HCT116 (cell line): ENCODE results near the gene ATF5. TPM values are rescaled to one million over a fixed set of nuclear protein-coding genes. Genes with fewer than 3 reads are reported as not detected.

Experiments used
- ATAC-seq: fragments of 200-7000 bp; cut with Tn5 transposase; 2 replicates; pipeline ENCODE4 v1.9.1; 2020; ENCODE audit warnings: mild to moderate bottlenecking, moderate library complexity
- BruUV-seq: library from RNA; stranded (reverse); fragments of 400-500 nt; replicated peaks from 2 replicates; lab custom pipeline; 2021; lab: Mats Ljungman, UMichigan
- CTCF ChIA-PET: fragments of 300-600 bp; sonication (Branson Sonifier 250); formaldehyde crosslinking; loops from one replicate; lab custom pipeline; 2021; ENCODE audit warnings: antibody characterized with exemption; lab: Charles Lee
- POLR2A ChIA-PET: fragments of 300-600, 350-600 bp; sonication (Branson Sonifier 250); formaldehyde crosslinking; loops from one replicate; lab custom pipeline; 2021; ENCODE audit warnings: antibody characterized with exemption; lab: Charles Lee
- RAD21 ChIA-PET, 2 experiments: fragments of 300-600 bp; sonication (Branson Sonifier 250); formaldehyde crosslinking; loops; one replicate each; lab custom pipeline; 2023; ENCODE audit warnings: low total read pairs in 2 of 2; ENCODE audit not compliant: uncharacterized antibody in 2 of 2, unreplicated experiment in 2 of 2, low non-redundant PET in 1 of 2; lab: Charles Lee
- DNase-seq: peaks from one replicate; pipeline ENCODE4 v3.0.0-alpha.2; 2010; ENCODE audit warnings: low read depth, low spot score
- H2AFZ ChIP-seq: fragments of 200-600 bp; shearing (Covaris generic), sonication (generic); 2 replicates; pipeline ENCODE4 v1.6.1; 2017; ENCODE audit warnings: low read depth, mixed run types, mixed read lengths, antibody characterized with exemption, low read length; ENCODE audit not compliant: poor library complexity, severe bottlenecking
- H3K27ac ChIP-seq: 2 replicates; pipeline ENCODE4 v1.5.1; 2012; ENCODE audit warnings: low read depth, low read length
- H3K27me3 ChIP-seq: fragments of 200-600 bp; sonication (generic); 2 replicates; pipeline ENCODE4 v1.6.1; 2016; ENCODE audit warnings: mixed run types, low read length, mixed read lengths; ENCODE audit not compliant: insufficient read depth
- H3K36me3 ChIP-seq, 2 experiments: fragments of 200-500 bp in 1 of 2; fragments of 200-600 bp in 1 of 2; sonication (Bioruptor generic) in 1 of 2; sonication (generic) in 1 of 2; 2 replicates each; pipeline versions ENCODE4 v1.5.1 to v1.6.1; 2014 to 2016; ENCODE audit warnings: low read length in 2 of 2, inconsistent platforms in 1 of 2, mixed read lengths in 1 of 2, mixed run types in 1 of 2; ENCODE audit not compliant: insufficient read depth in 2 of 2, control insufficient read depth in 1 of 2
- H3K4me1 ChIP-seq, 2 experiments: fragments of 200-600 bp in 1 of 2; sonication (generic) in 1 of 2; 2 replicates each; pipeline versions ENCODE4 v1.5.1 to v1.6.1; 2012 to 2017; ENCODE audit warnings: low read length in 2 of 2, inconsistent platforms in 1 of 2, mild to moderate bottlenecking in 1 of 2, mixed read lengths in 1 of 2, mixed run types in 1 of 2, moderate library complexity in 1 of 2; ENCODE audit not compliant: insufficient read depth in 2 of 2, control insufficient read depth in 1 of 2
- H3K4me2 ChIP-seq: fragments of 200-600 bp; sonication (generic); 2 replicates; pipeline ENCODE4 v1.6.1; 2017; ENCODE audit warnings: mixed run types, low read length, mixed read lengths
- H3K4me3 ChIP-seq, 2 experiments: fragments of 200-600 bp in 1 of 2; sonication (generic) in 1 of 2; replicated peaks in 1 of 2; 2 replicates each; pipeline ENCODE4 v1.5.1; 2011 to 2016; ENCODE audit warnings: low read length in 2 of 2, control low read depth in 1 of 2, low read depth in 1 of 2, mild to moderate bottlenecking in 1 of 2, mixed read lengths in 1 of 2, mixed run types in 1 of 2
- H3K79me2 ChIP-seq: fragments of 200-600 bp; sonication (generic); 2 replicates; pipeline ENCODE4 v1.6.1; 2017; ENCODE audit warnings: mild to moderate bottlenecking, mixed run types, low read length, moderate library complexity, mixed read lengths; ENCODE audit not compliant: insufficient read depth
- H3K9ac ChIP-seq: fragments of 200-600 bp; sonication (generic); 2 replicates; pipeline ENCODE4 v1.6.1; 2016; ENCODE audit warnings: low read length, mixed read lengths
- H3K9me2 ChIP-seq: fragments of 200-600 bp; sonication (generic), shearing (Covaris generic); 2 replicates; pipeline ENCODE4 v1.6.1; 2017; ENCODE audit warnings: mixed run types, mild to moderate bottlenecking, moderate library complexity; ENCODE audit not compliant: insufficient read depth
- H3K9me3 ChIP-seq, 2 experiments: fragments of 200-500 bp in 1 of 2; fragments of 200-600 bp in 1 of 2; sonication (Bioruptor generic) in 1 of 2; sonication (generic) in 1 of 2; 2 replicates each; pipeline ENCODE4 v1.6.1; 2014 to 2017; ENCODE audit warnings: low read length in 2 of 2, mixed read lengths in 2 of 2, inconsistent platforms in 1 of 2, low read depth in 1 of 2, mild to moderate bottlenecking in 1 of 2, mixed run types in 1 of 2, moderate library complexity in 1 of 2; ENCODE audit not compliant: control insufficient read depth in 1 of 2, insufficient read depth in 1 of 2
- H4K20me1 ChIP-seq: fragments of 200-600 bp; sonication (generic), shearing (Covaris generic); 2 replicates; pipeline ENCODE4 v1.6.1; 2017; ENCODE audit warnings: mixed run types, mild to moderate bottlenecking, moderate library complexity; ENCODE audit not compliant: insufficient read depth
- CTCF ChIP-seq, 3 experiments: fragments of 200-600 bp in 1 of 3; sonication (generic) in 1 of 3; IDR thresholded peaks in 2 of 3; conservative IDR thresholded peaks in 1 of 3; 2 replicates each; pipeline ENCODE4 v1.5.1; 2012 to 2017; ENCODE audit warnings: low read depth in 2 of 3, low read length in 2 of 3, antibody characterized with exemption in 1 of 3, borderline replicate concordance in 1 of 3, control low read depth in 1 of 3, mild to moderate bottlenecking in 1 of 3, mixed read lengths in 1 of 3, mixed run types in 1 of 3, moderate library complexity in 1 of 3; ENCODE audit not compliant: insufficient read depth in 1 of 3
- ELF1 ChIP-seq: IDR thresholded peaks from 2 replicates; pipeline ENCODE4 v1.6.1; 2012; ENCODE audit warnings: low read depth, borderline replicate concordance
- EZH2phosphoT487 ChIP-seq: fragments of 200-600 bp; IDR thresholded peaks from 2 replicates; pipeline ENCODE4 v1.6.1; 2018; ENCODE audit warnings: antibody characterized with exemption, borderline replicate concordance
- POLR2AphosphoS5 ChIP-seq: IDR thresholded peaks from 2 replicates; pipeline ENCODE4 v1.6.1; 2011; ENCODE audit warnings: mild to moderate bottlenecking, low read depth, low read length, moderate library complexity
- SP1 ChIP-seq: IDR thresholded peaks from 2 replicates; pipeline ENCODE4 v1.6.1; 2012; ENCODE audit warnings: low read depth
- YY1 ChIP-seq: IDR thresholded peaks from 2 replicates; pipeline ENCODE4 v1.6.1; 2011; ENCODE audit warnings: low read length, low read depth, moderate library complexity, mild to moderate bottlenecking; ENCODE audit not compliant: insufficient replicate concordance; ENCODE audit errors: extremely low read depth
- ZBTB33 ChIP-seq: IDR thresholded peaks from 2 replicates; pipeline ENCODE4 v1.6.1; 2011; ENCODE audit warnings: mild to moderate bottlenecking, low read length, moderate library complexity; ENCODE audit not compliant: insufficient replicate concordance; ENCODE audit errors: extremely low read depth
- intact Hi-C: fragments of 100-400 bp; cut with micrococcal nuclease; formaldehyde crosslinking; loops from 2 replicates; pipeline ENCODE4 v1.10.0; 2022
- total RNA-seq: library from RNA; stranded (reverse); gene quantifications from one replicate; pipeline ENCODE4 v1.2.1, GENCODE V29; 2021; ENCODE audit not compliant: unreplicated experiment

ATF5 gene
- total RNA-seq, 1 experiment from 2014 or later = 28.2 TPM

GRCh38 chr19:49932041-49932451 lies 3.0 kb downstream of the ATF5 start:
- TF ChIP-seq EZH2phosphoT487 (no peak), ZBTB33 (no peak), ELF1 (no peak), YY1 (no peak), POLR2AphosphoS5 (no peak), CTCF (IDR thresholded peaks at IDR 0.05 in 2 of 3, conservative IDR thresholded peaks at IDR 0.05 in 1 of 3; ENCODE audit: borderline replicate concordance in 1 of 3, insufficient read depth in 1 of 3, low read depth in 2 of 3, low read length in 2 of 3) (no peak), SP1 (no peak)
- RAD21 ChIA-PET = no interaction called here
- CTCF ChIA-PET = no interaction called here
- H4K20me1 ChIP-seq = no peaks in the 10 kb centered on the region
- intact Hi-C loops = no loop called here
- no peaks in the 10 kb centered on the region for H3K9me3 ChIP-seq
- peaks cover 29% of the 10 kb centered on the region for H3K79me2 ChIP-seq
- no peaks in the 10 kb centered on the region for H3K27me3 ChIP-seq
- H3K4me1 ChIP-seq = peaks cover 11 to 29% of the 10 kb centered on the region in 2 experiments; a peak in 3 of 4 replicates
- H3K36me3 ChIP-seq = peaks cover 3 to 17% of the 10 kb centered on the region in 2 experiments; a peak in 3 of 4 replicates
- H3K27ac ChIP-seq = no peak overlapping the region
- H3K9me2 ChIP-seq = no peaks in the 10 kb centered on the region
- DNase-seq = no peak
- no peak for ATAC-seq
- no peak overlapping the region for H2AFZ ChIP-seq
- no peak overlapping the region for H3K4me2 ChIP-seq
- BruUV-seq = no TSS peak
- POLR2A ChIA-PET = no interaction called here
- H3K9ac ChIP-seq = no peak overlapping the region
- H3K4me3 ChIP-seq = no peak overlapping the region
